ENCODE measurements around the gene PTOV1.

GRCh38 chr19:49840321-49840720, 10.6 kb upstream of the PTOV1 start:
- TF ChIP-seq CTCF (IDR thresholded peaks at IDR 0.05) (no peak), EZH2 (IDR thresholded peaks at IDR 0.05; ENCODE audit: borderline replicate concordance, insufficient read depth, low read depth, low read length, poor library complexity, severe bottlenecking) (no peak)
